Posterior vena cava (tissue), 2 donors: ENCODE measurements around the gene IFNA2. TPM values are rescaled to one million over a fixed set of nuclear protein-coding genes. Genes with fewer than 3 reads are reported as not detected.
"Not testable (repeated sequence)": the region's sequence is repeated elsewhere in the genome, so short reads cannot be mapped to it uniquely, and the experiment has no call there.

ENCODE experiments used
- DNase-seq: peaks from one replicate; pipeline ENCODE4 v3.0.0-alpha.2; 2020; ENCODE audit warnings: low spot score
- intact Hi-C, 2 donors: fragments of 100-400 bp; cut with DNase I; formaldehyde crosslinking; loops; one replicate each; pipeline versions ENCODE4 v1.14.1 to v1.14.2; 2022 to 2023
- long read RNA-seq, 2 donors: library from polyadenylated mRNA; unstranded; transcript quantifications; one replicate each; pipeline ENCODE4 v2.0.0, GENCODE V29; 2020 to 2021
- total RNA-seq, 2 donors: library from RNA; stranded (reverse); fragmentation: NEBNext Ultra II Directional; extraction: Animal tissue kit (Norgen Biotek cat#: 25700); gene quantifications; one replicate each; pipeline ENCODE4 v1.2.1, GENCODE V29; 2021
- donor health status: DM: yes; HTN: yes; CAD: no.
- donor health status: DM: yes; HTN: yes; CAD: no.

The IFNA2 gene
- total RNA-seq = not detected
- long read RNA-seq, donor 1 = 0 reads
- long read RNA-seq, donor 2 = 0 reads

- intact Hi-C loops = no loop called here
- no peak for DNase-seq
These were observed at the start of gene IFNA2 for GRCh38 chr9:21385131-21385670. Gene IFNA2 (minus strand): TSS chr9:21385398. CDS start chr9:21385329, 69 bp downstream.

DNA sequence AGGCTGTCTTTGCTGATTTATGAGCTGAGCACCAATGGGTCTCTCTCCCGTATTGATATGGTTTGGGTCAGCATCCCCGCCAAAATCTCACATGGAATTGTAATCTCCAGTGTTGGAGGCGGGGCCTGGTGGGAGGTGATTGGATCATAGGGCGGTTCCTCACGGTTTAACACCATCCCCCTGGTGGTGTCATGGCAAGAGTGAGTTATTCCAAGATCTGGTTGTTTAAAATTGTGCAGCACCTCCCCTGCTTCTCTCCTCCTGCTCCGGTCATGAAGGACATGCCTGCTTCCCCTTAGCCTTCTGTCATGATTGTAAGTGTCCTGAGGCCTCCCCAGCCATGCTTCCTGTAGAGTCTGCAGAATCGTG, 49.8 kb upstream of the IFNA2 start:
- intact Hi-C loops, DNase-seq: not testable (repeated sequence)

DNA sequence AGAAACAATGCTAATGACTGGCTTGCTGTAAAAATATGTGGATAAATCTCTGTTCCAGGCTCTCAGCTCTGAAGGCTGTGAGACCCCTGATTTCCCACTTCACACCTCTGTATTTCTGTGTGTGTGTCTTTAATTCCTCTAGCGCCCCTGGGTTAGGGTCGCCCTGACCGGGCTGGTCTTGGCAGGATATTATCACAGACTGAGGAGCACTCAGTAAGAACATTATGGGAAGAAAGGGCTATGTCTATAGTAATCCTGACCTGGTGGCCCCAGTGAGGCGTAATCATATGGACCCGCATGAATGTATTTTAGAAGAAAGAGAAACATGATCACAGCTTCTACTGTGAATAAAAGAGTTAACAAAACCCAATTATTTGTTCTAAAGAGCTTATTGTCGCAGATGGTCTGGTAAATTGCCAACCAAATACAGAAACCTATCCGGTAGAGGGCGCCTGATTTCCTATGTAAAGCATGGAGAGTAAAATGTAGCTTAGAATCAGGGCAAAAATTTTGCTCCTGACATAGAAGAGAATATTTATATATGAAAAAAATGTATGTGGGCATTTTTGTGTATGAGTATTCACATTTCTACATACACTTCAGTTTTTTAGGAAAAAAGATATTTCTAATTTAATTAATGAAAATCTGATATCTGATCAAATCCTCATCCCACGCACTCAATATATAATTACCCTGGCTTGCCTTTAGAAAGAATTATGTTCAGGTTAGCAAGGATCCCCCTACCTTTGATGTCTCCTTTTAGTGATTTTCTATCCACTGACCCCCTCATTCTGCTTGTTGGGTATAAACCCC, 49.2 kb upstream of the IFNA2 start:
- intact Hi-C loops = no loop called here

DNA sequence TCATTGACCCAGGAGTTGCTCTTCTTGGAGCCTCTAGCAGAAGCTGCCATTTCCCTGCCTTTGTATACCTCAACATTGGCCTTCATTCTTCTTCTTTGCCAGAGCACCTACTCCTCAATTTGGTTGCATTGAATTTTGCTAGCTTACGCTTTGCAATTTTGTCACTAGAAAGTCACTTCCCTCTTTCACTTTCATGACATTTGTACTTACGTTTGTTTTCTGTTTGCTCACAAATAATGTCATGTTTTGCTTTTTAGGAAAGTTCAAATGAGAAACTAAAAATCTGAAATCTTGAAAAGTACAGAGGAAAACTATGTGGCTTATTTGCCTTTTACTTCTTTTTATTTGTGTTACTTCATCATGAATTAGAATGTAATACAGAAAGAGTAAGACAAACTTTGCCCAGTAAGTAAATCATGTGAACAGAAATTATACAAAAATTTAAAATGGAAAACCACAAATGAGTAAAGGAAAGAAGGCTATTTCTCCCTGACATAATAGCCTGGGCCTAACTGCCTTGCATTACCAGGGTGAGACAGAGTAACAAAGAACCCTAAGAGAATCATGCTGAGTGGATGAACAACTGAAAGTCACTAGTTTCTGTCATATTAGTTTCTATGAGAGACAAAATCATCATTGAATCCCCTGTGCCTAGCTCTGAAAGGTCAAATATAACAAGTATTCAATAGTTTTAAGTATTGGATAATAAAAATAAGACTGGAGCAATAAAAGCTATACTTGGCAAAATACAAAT, 47.7 kb upstream of the IFNA2 start:
- intact Hi-C loops = no loop called here
- DNase-seq = no peak

More for the DNA sequence above, 49.2 kb upstream of the IFNA2 start:
- no peak for DNase-seq

- intact Hi-C loops = no loop called here
- no peak for DNase-seq
These were observed 44.0 kb upstream of the IFNA2 start for GRCh38 chr9:21429191-21429590.

- intact Hi-C loops = no loop called here
These were observed 43.0 kb upstream of the IFNA2 start for GRCh38 chr9:21428235-21428634.

DNA sequence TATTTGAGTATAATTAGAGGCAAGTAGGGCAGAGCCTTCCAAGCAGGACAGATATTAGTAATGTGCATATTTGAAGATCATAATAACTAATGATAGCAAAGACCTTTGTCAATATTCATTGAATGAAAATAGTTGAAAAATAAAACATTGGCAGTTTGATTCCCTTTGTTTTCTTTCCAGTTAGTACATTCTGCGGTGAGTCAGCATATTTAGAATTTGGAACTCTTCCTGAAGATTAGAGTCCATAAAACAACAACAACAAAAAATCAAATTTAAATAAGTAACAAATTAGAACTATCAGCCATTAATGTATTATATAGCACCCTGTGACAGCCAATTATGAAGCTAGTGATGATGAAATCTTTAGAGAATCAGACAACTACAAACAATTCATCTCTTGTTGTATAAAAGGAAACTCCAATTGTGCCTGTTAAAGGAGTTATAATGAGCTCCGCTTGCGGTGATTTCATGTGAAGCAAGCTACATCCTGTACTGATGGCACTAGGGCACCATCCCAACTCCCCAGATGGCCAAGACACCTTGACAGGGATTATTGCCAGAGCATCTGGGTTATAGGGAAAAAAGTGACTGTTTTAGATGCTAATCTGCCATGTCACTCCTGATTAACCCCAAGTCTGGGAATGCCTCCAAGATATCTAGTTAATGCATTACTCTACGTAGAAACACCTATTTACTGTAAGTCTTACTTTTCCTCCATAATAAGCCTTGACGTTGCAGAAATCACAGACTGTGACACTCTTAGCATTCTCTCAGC, 30.5 kb upstream of the IFNA2 start:
- intact Hi-C loops = no loop called here
- DNase-seq = no peak

More at GRCh38 chr9:21428235-21428634, 43.0 kb upstream of the IFNA2 start:
- no peak for DNase-seq

DNA sequence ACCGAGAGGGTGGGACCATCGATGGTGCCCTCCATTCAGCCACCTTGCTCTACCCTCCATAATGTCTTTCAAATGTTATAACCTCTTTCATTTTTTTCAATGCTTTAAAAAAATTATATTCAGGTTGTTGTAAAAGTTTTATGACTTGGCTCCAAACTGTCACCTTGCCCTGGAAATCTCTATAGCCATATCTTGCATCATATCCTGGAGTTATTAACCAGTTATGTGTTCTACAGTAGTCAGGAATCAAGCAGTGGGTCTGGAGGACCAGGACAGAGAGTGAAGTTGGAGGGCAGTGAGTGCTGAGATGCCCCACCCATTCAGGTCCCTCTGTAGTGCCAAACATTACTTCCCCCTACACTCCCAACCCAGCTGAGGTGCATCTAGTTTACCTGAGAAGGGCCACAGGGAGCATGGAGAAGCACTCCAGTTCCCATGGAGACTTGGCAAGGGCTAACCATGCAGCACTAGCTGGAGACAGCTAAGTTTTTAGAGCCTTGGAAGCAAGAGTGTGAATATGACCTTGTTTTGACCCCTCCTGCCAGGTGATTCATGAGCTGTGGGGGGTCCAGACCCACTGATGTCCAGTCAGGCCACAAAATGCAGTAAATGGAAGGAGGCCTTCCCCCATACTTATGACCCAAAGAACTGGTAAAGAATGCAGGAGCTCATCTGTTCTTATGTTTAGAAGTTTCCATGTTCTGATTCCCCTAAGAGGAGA, 29.2 kb upstream of the IFNA2 start:
- no peak for DNase-seq
- intact Hi-C loops = no loop called here

DNA sequence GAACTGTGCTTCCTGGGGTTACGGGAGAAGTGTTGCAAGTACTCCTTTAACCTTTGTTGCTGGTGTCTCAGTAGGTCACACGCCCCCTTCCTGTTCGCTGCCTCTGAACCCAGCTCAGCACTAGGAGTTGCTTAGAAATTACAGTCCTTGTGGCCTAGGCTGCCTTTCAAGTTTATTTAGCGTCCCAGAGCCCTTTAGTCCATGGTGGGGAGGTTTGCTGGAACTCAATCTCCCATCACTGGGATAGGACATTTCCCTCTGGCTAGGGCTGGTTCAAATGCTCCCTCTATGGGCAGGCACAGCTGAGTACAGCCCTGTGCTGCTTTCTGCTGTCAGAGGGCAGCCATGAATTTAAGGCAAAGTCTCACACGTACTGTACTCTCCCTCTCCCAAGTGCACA, 28.4 kb upstream of the IFNA2 start:
- intact Hi-C loops = no loop called here
- no peak for DNase-seq

DNA sequence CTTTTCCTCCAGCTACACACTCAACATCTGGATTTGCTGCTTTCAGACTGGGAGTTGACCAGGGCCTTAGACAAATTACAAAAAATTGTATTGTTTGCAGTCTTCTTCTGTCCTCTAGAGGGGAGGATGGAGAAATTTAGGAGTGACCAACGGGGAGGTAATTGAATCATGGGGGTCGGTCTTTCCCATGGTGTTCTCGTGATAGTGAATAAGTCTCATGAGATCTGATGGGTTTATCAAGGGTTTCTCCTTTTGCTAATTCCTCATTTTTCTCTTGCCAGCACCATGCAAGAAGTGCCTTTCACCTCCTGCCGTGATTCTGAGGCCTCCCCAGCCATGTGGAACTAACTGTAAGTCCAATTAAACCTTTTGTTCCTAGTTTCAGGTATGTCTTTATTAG, 28.0 kb upstream of the IFNA2 start:
- no peak for DNase-seq
- intact Hi-C loops = no loop called here

DNA sequence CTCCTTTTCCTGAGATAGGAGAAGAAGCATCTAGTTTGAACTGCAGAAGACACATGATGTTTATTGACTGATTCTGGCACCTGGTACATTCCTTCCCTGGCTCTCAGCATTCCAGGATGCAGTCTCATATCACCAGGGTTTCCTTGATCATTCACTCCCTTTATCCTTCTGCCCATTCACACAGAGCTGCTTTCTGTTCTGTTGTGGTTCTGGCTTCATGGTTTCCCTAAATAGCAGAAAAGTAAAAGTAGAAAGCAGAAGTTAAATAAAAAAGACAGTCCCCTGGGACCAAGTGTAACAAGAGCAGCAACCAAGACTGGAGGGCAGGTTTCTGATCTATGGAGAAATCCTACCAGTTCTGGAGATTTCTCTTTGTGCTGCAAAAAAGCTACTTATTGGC, 26.9 kb upstream of the IFNA2 start:
- intact Hi-C loops = no loop called here
- no peak for DNase-seq

- no peak for DNase-seq
- intact Hi-C loops = no loop called here
These were observed 23.6 kb upstream of the IFNA2 start, which contains the start of gene IFNA8 for GRCh38 chr9:21408817-21409216. Gene IFNA8 (plus strand): TSS chr9:21409117. CDS start chr9:21409177, 60 bp downstream.

DNA sequence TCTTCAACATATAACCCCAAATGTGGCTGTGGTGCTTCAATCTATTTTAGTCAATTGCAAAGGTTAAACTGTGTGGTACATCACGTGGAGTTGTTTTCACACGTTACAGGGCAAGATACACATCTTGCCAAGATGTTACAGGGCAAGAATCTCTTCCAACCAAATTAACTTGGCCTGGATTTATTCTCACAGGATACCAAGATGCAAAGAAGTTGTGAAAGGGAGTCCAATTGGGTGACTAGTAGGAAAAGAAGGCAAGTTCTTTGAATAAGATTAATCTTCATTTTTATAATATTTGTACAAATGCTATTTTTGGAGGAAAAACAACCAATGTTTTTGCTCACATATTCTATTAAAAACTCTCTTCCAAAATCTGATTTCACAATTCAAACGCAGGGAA, 18.9 kb upstream of the IFNA2 start:
- no peak for DNase-seq
- intact Hi-C loops = no loop called here

DNA sequence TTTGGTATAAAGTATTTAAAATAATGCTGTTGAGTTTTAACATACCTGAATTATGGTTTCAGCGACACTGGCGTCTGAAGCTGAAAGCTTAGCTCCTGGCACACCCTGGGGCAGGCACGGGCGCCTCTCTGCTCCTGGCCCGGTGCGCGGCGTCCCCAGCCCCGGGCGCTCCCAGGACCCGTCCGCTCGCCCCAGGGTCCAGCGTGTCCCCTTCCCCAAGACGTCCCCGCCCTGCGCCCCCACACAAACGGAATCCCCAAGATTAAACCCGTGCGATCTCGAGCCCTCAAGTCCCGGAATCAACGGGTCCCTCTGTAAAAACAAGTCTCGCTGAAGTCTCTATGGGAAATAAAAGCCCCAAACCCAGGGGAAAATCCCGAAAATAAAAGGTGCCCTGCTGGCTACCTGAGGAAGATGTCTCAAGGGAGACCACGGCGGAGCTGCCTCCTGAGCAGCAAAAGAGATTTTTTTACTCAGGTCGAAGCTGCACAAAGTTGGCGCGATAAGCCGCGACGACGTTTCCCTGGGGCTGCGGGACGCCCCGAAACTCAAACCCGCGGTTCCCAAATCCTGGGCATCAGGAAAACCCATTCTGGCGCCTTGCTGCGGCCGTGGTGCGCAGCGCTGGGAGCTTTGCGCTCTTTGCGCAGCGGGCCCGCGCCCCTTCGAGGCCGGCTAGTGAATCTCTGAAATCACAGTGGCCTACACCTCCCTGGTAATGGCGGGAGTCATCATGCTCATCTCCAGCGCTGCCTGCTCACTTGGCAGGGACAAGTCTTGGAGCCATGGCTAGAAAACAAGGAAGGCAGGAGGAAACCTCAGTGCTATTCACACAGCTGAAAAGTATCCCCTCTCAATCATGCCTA, 17.4 kb upstream of the IFNA2 start:
- no peak for DNase-seq
- intact Hi-C loops = no loop called here

DNA sequence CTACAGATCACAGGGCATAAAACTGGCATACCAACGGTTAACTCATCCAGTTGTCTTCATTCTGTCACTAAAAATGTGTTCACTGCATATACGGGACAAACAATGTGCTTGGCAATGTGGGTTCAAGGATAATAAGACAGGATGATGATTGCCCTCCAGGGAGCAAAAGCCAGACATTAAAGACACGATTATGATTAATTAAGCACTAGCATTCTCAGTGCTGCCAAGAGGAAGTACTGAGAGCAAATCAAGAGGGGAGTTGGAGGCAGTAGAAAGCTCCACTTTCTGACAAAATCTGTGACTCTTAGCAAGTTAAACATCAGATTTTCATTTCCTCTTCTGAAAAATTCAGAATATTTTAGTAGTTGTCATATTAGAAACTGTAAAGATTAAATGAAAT, 14.8 kb upstream of the IFNA2 start:
- intact Hi-C loops = loop anchor here in 1 of 2 donors (10.0 kb wide), 1 partner anchor 75 kb away; no protein-coding TSS in a partner anchor
- no peak for DNase-seq

- intact Hi-C loops = loop anchor here in 1 of 2 donors (10.0 kb wide), 1 partner anchor 74 kb away; no protein-coding TSS in a partner anchor
- no peak for DNase-seq
These were observed 13.8 kb upstream of the IFNA2 start for GRCh38 chr9:21398955-21399489.
